Right lung (tissue), 10 donors: ENCODE data around the gene ZSCAN9. TPM values are rescaled to one million over a fixed set of nuclear protein-coding genes. Genes with fewer than 3 reads are reported as not detected.

ENCODE experiments used
- DNase-seq, 2 donors: peaks; one replicate each; pipeline ENCODE4 v3.0.0-alpha.2; 2013
- long read RNA-seq, 8 donors: transcript quantifications; one replicate each; lab custom pipeline, GENCODE V29; 2026
- polyA plus RNA-seq, 5 donors: library from polyadenylated mRNA; unstranded; fragments of 120-200 nt; gene quantifications; one replicate each; pipeline versions ENCODE4 v1.2.1 to v1.2.3, GENCODE V29; 2013; ENCODE audit warnings: inconsistent platforms in 1 of 5, low replicate concordance in 1 of 5; ENCODE audit not compliant: insufficient read length in 5 of 5, insufficient read depth in 1 of 5

Gene ZSCAN9
- polyA plus RNA-seq = 10 to 100 TPM; 31.1 to 43.7 (median 39.1) TPM
- long read RNA-seq, donor 1, transcript ZSCAN9-203 (3 exons, 757 nt) = major isoform, 6 of 10 reads
- long read RNA-seq, donor 1, partial matches to known transcripts = 0 of 10 reads
- long read RNA-seq, donor 1, other reads (novel, unspliced or antisense) = 0 of 10 reads
- long read RNA-seq, donor 2, transcript ZSCAN9-203 (3 exons, 757 nt) = major isoform, 5 of 11 reads
- long read RNA-seq, donor 2, partial matches to known transcripts = 5 of 11 reads
- long read RNA-seq, donor 2, other reads (novel, unspliced or antisense) = 0 of 11 reads
- long read RNA-seq, donor 3, partial matches to known transcripts = 0 of 6 reads
- long read RNA-seq, donor 3, other reads (novel, unspliced or antisense) = 0 of 6 reads
- long read RNA-seq, donor 4, partial matches to known transcripts = 5 of 10 reads
- long read RNA-seq, donor 4, other reads (novel, unspliced or antisense) = 0 of 10 reads
- long read RNA-seq, donor 5, transcript ZSCAN9-203 (3 exons, 757 nt) = major isoform, 10 of 25 reads
- long read RNA-seq, donor 5, partial matches to known transcripts = 12 of 25 reads
- long read RNA-seq, donor 5, other reads (novel, unspliced or antisense) = 0 of 25 reads
- long read RNA-seq, donor 6, transcript ZSCAN9-203 (3 exons, 757 nt) = major isoform, 6 of 18 reads
- long read RNA-seq, donor 6, partial matches to known transcripts = 6 of 18 reads
- long read RNA-seq, donor 6, other reads (novel, unspliced or antisense) = 0 of 18 reads
- long read RNA-seq, donor 7, transcript ZSCAN9-203 (3 exons, 757 nt) = major isoform, 10 of 18 reads
- long read RNA-seq, donor 7, partial matches to known transcripts = 7 of 18 reads
- long read RNA-seq, donor 7, other reads (novel, unspliced or antisense) = 0 of 18 reads
- long read RNA-seq, donor 8, partial matches to known transcripts = 0 of 2 reads
- long read RNA-seq, donor 8, other reads (novel, unspliced or antisense) = 0 of 2 reads

- DNase-seq = peak; percentile 76 to 81
Observed at GRCh38 chr6:28225056-28225834, at the start of gene ZSCAN9. Gene ZSCAN9, plus strand, starts transcription at chr6:28225275. Its CDS starts 1,810 bp downstream, at chr6:28227085.

GRCh38 chr6:28176373-28176772 lies 48.7 kb upstream of the ZSCAN9 start:
- DNase-seq = no peak

- DNase-seq = no peak
Observed at GRCh38 chr6:28182255-28182654, 42.8 kb upstream of the ZSCAN9 start.

DNA sequence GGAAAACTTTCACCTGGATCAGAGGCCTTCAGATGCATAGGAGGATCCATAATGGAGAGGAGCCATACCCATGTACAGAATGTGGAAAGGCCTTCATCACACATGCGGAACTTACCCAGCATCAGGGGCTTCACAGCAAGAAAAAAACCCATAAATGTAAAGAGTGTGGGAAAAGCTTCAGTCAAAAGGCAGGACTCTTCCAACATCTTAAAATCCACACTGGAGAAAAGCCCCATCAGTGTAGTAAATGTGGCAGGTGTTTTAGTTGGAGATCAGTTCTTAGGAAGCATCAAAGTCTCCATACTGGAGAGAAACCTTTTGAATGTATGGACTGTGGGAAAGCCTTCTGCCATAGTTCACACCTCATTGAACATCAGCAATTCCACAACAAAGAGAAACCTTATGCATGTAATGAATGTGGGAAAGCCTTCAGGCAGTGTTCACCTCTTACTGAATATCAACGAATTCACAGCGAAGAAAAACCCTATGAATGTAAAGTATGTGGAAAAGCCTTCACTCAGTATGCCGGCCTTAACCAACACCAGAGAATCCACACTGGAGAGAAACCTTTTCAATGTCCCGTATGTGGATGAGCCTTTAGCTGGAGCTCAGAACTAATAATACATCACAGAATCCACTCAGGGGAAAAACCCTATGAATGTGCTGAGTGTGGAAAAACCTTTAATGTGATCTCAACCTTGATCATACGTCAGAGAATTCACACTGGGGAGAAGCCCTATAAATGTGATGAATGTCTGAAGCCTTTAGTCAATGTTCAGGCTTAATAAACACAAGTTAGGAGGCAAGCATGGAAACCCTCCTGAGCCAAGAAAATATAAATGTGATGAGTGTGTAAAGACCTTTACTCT lies 36.7 kb upstream of the ZSCAN9 start:
- DNase-seq = no peak

DNA sequence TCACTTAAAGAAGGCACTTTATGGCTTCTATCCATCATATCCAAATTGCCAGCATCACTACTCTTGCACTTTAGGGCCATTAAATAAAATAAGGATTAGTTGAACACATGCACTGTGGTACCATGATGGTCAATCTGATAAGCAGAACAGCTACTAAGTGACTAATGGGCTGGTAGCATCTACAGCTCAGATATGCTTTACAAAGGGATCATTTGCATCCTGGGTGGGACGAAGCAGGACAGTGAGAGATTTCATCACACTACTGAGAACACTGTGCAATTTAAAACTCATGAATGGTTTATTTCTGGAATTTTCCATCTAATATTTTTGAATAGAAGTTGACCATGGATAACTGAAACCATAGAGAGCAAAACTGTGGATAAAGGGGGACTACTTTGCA lies 25.1 kb upstream of the ZSCAN9 start:
- no peak for DNase-seq

- DNase-seq = no peak
Observed at GRCh38 chr6:28203201-28203600, 21.9 kb upstream of the ZSCAN9 start.

DNA sequence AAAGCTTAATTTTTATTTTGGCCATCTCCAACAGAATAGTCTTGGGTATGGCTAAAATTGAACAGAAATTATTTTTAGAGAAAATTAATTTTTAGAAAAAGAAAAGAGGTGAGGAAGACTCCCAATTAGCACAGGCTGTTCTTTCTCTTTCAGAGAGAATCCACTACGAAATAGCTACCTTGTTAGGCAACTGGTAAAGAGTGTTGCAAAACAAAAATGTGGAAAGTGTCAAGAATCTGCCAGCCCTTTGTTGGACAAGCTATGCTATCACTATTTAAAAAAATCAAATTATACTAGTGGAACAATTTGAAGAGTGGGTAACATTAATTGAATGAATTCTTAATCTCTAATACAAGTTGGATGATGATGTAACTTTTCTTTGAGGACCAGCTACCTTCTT lies 19.2 kb upstream of the ZSCAN9 start:
- no peak for DNase-seq

DNA sequence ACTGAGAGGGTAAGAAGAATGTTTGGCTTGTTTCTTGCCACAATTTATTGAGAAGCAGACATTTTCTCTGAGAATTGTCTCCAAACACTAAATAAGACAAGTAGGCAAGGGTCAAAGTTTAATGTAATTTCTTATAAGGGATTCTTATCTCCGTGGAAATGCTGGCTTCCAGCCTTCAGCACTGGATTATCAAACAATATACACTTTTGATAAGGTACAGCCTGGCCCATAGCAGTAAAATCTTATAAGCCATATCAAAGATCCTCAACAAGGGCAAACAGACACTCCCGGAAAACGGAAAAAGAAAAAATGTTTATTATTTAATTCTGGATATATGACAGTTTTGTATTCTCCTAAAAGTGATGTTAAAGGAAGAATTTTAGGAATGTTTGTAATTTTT lies 18.5 kb upstream of the ZSCAN9 start:
- DNase-seq = no peak

DNA sequence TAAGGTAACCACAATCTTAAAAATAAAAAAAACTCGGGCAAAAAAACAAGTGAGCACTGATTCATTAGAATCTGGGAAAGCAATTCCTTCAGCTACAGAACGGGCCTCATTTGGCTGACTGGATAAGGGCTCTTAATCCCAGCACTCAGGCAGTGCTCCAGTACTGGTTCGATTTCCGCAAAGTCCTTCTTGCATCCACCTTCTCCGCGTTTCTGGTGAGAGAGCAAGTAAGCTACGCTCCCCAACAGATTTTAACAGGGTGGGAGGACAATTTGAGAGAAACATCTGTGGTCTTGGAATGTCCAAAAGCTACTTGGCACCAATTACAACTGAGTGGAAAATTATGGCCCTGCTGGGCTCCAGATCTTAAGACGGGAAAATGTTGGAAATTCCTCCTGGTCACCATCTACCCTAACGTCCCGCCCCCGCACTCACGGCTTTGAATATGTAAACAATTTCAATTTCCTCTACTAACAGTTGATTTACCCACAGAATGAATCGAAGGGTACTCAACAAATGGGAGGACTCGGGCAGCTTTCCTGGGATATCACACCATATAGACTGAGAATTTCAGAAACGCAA lies 18.1 kb upstream of the ZSCAN9 start:
- DNase-seq = peak in 1 of 2 donors; percentile 15

- peak; percentile 31 to 40 for DNase-seq
Observed at GRCh38 chr6:28207510-28208110, 17.5 kb upstream of the ZSCAN9 start.

DNA sequence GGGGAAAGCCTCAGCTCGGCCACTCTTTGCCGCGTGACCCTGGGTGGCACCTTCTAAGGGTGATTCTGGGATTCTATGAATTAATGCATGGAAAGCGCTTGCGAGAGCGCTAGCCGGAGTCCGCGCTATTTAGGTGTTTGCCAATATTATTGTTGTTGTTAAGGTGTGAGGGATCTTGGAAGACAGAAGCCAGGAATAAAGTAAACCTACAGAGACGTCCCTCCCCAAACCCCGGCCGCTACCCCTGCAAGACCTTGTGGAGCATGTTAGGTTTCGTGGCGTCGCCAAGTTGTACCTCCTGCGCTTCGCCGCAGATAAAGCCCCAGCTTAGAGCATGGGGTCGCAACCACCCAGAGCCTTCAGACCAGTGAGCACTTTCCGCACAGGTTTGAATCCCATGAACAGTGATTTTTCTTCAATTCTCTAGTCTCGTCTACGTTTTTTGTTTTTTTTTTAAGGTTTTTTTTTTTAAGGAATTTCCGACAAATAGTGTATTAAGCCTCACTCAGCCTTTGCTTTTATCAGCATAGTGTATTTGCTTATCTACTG lies 16.9 kb upstream of the ZSCAN9 start:
- peak; percentile 16 to 25 for DNase-seq

GRCh38 chr6:28209753-28210535 lies 15.1 kb upstream of the ZSCAN9 start:
- DNase-seq = no peak

GRCh38 chr6:28211840-28212509 lies 13.1 kb upstream of the ZSCAN9 start:
- no peak for DNase-seq

- DNase-seq = peak in 1 of 2 donors; percentile 35
Observed at GRCh38 chr6:28212510-28213212, 12.4 kb upstream of the ZSCAN9 start.

GRCh38 chr6:28213213-28213523 lies 11.9 kb upstream of the ZSCAN9 start:
- no peak for DNase-seq

DNA sequence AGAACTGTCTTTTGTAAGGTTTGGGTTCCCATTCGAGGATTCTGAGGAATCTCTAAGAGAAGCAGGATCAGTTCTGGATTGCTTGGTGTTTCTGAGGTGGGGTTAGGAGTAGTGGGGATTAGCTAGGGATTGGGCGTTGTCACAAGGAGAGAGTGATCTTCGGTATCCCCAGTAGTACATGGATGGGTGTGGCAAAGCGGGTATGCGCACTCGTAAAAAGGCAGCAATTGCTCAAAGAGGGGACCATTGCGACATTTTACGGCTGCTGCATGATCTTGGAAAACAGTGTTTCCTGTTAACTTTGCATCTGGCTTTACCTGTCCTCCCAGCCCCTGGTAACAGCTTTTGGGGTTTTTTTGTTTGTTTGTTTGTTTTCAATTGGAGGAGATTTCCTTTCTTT lies 9.7 kb upstream of the ZSCAN9 start:
- no peak for DNase-seq

GRCh38 chr6:28217890-28218289 lies 7.2 kb upstream of the ZSCAN9 start:
- no peak for DNase-seq
